ENCODE data around the gene ZHX3. TPM values are rescaled to one million over a fixed set of nuclear protein-coding genes. Genes with fewer than 3 reads are reported as not detected.

Gene ZHX3
- total RNA-seq, 1 donor from 2014 or later: 13.9 TPM

GRCh38 chr20:41327178-41327577 lies 9.6 kb upstream of the ZHX3 start:
- peaks cover 10% of the 10 kb centered on the region for H3K4me1 Mint-ChIP-seq
- no peak for TF ChIP-seq CTCF (IDR thresholded peaks at IDR 0.05; ENCODE audit: unreplicated experiment)
- no peak for DNase-seq (ENCODE audit: low spot score in 2 of 2, unreplicated experiment in 2 of 2)
- no peaks in the 10 kb centered on the region for H3K36me3 Mint-ChIP-seq
- no peaks in the 10 kb centered on the region for H3K27me3 Mint-ChIP-seq (ENCODE audit: low read depth)
- H3K9me3 Mint-ChIP-seq: no peaks in the 10 kb centered on the region
- H3K4me3 Mint-ChIP-seq: no peak overlapping the region
- H3K27ac Mint-ChIP-seq: no peak overlapping the region

- Mint-ChIP-seq H3K4me3 (no peak overlapping the region), H3K27me3 (ENCODE audit: low read depth) (peaks cover 4% of the 10 kb centered on the region), H3K9me3 (no peaks in the 10 kb centered on the region), H3K4me1 (peaks cover 10% of the 10 kb centered on the region), H3K36me3 (no peaks in the 10 kb centered on the region), H3K27ac (no peak overlapping the region)
- no peak for TF ChIP-seq CTCF (IDR thresholded peaks at IDR 0.05; ENCODE audit: unreplicated experiment)
- DNase-seq (ENCODE audit: low spot score in 2 of 2, unreplicated experiment in 2 of 2): no peak
Observed at GRCh38 chr20:41320976-41321375, 3.4 kb upstream of the ZHX3 start.

- no peaks in the 10 kb centered on the region for H3K9me3 Mint-ChIP-seq
- peaks cover 13% of the 10 kb centered on the region for H3K4me1 Mint-ChIP-seq
- H3K27me3 Mint-ChIP-seq (ENCODE audit: low read depth): peaks cover 4% of the 10 kb centered on the region
- no peak for TF ChIP-seq CTCF (IDR thresholded peaks at IDR 0.05; ENCODE audit: unreplicated experiment)
- no peak for DNase-seq (ENCODE audit: low spot score in 2 of 2, unreplicated experiment in 2 of 2)
- H3K27ac Mint-ChIP-seq: no peak overlapping the region
- no peaks in the 10 kb centered on the region for H3K36me3 Mint-ChIP-seq
- no peak overlapping the region for H3K4me3 Mint-ChIP-seq
Observed at GRCh38 chr20:41320441-41320840, 2.9 kb upstream of the ZHX3 start.

GRCh38 chr20:41318271-41318649 lies 729 bp upstream of the ZHX3 start:
- Mint-ChIP-seq H3K36me3 (no peaks in the 10 kb centered on the region), H3K27me3 (ENCODE audit: low read depth) (peaks cover 4% of the 10 kb centered on the region), H3K27ac (no peak overlapping the region), H3K4me3 (peak overlapping the region; percentile 73), H3K4me1 (peaks cover 14% of the 10 kb centered on the region), H3K9me3 (no peaks in the 10 kb centered on the region)
- no peak for TF ChIP-seq CTCF (IDR thresholded peaks at IDR 0.05; ENCODE audit: unreplicated experiment)
- no peak for DNase-seq (ENCODE audit: low spot score in 2 of 2, unreplicated experiment in 2 of 2)

- H3K9me3 Mint-ChIP-seq: no peaks in the 10 kb centered on the region
- peak; percentile 51 to 65 for DNase-seq (ENCODE audit: low spot score in 2 of 2, unreplicated experiment in 2 of 2)
- H3K4me3 Mint-ChIP-seq: peak overlapping the region; percentile 79
- TF ChIP-seq CTCF (IDR thresholded peaks at IDR 0.05; ENCODE audit: unreplicated experiment): no peak
- peak overlapping the region; percentile 65 for H3K27ac Mint-ChIP-seq
- peaks cover 4% of the 10 kb centered on the region for H3K27me3 Mint-ChIP-seq (ENCODE audit: low read depth)
- H3K36me3 Mint-ChIP-seq: no peaks in the 10 kb centered on the region
- peaks cover 14% of the 10 kb centered on the region for H3K4me1 Mint-ChIP-seq
Observed at GRCh38 chr20:41316602-41317545, 657 bp downstream of the ZHX3 start.
